HepG2 (cell line): ENCODE measurements around the gene FAM193A. TPM values are rescaled to one million over a fixed set of nuclear protein-coding genes. Genes with fewer than 3 reads are reported as not detected.
A peak's percentile ranks its signal among the peaks of the same experiment; 100 is the strongest.

Experiments
- ARID2 ChIP-seq: sonication (generic); formaldehyde crosslinking; IDR thresholded peaks from 2 replicates; pipeline ENCODE4 v1.8.1; 2022; ENCODE audit warnings: mild to moderate bottlenecking, missing genetic modification reagents, borderline replicate concordance
- CAMTA2 ChIP-seq: sonication (generic); formaldehyde crosslinking; IDR thresholded peaks from 2 replicates; pipeline ENCODE4 v1.4.0; 2020; ENCODE audit warnings: mild to moderate bottlenecking, missing genetic modification reagents, borderline replicate concordance
- DPF2 ChIP-seq: sonication (generic); formaldehyde crosslinking; IDR thresholded peaks from 2 replicates; pipeline ENCODE4 v1.4.0; 2020; ENCODE audit warnings: mild to moderate bottlenecking, low read depth, missing genetic modification reagents, borderline replicate concordance
- EP300 ChIP-seq, 3 experiments: sonication (generic) in 1 of 3; formaldehyde crosslinking in 1 of 3; IDR thresholded peaks; 2 replicates each; pipeline versions ENCODE4 v1.5.1 to v1.6.1; 2011 to 2020; ENCODE audit warnings: low read depth in 2 of 3, low read length in 2 of 3, borderline replicate concordance in 1 of 3, improper control_type of control experiment in 1 of 3, mild to moderate bottlenecking in 1 of 3, missing genetic modification reagents in 1 of 3, moderate library complexity in 1 of 3
- IKZF1 ChIP-seq: fragments of 450-650 bp; IDR thresholded peaks from 2 replicates; pipeline ENCODE4 v1.7.1; 2016
- JUNB ChIP-seq: sonication (generic); formaldehyde crosslinking; IDR thresholded peaks from 2 replicates; pipeline ENCODE4 v1.8.0; 2022; ENCODE audit warnings: missing genetic modification reagents, mild to moderate bottlenecking, borderline replicate concordance
- KDM5A ChIP-seq: fragments of 200-600 bp; sonication (generic); IDR thresholded peaks from 2 replicates; pipeline ENCODE4 v1.7.0; 2018; ENCODE audit warnings: antibody characterized with exemption, mild to moderate bottlenecking, low read length, borderline replicate concordance
- MAF1 ChIP-seq: sonication (generic); formaldehyde crosslinking; IDR thresholded peaks from 2 replicates; pipeline ENCODE4 v1.5.0; 2020; ENCODE audit warnings: missing genetic modification reagents, borderline replicate concordance
- SAP130 ChIP-seq: IDR thresholded peaks from 2 replicates; pipeline ENCODE4 v1.6.1; 2016; ENCODE audit warnings: low read depth
- SIN3A ChIP-seq: IDR thresholded peaks from 2 replicates; pipeline ENCODE4 v1.6.1; 2011; ENCODE audit warnings: low read depth, mild to moderate bottlenecking, control low read depth, low read length, borderline replicate concordance
- TBX2 ChIP-seq: sonication (generic); formaldehyde crosslinking; IDR thresholded peaks from 2 replicates; pipeline ENCODE4 v1.5.0; 2020; ENCODE audit warnings: missing genetic modification reagents, mild to moderate bottlenecking, borderline replicate concordance
- ZBTB7B ChIP-seq: sonication (generic); formaldehyde crosslinking; IDR thresholded peaks from 2 replicates; pipeline ENCODE4 v1.4.0; 2020; ENCODE audit warnings: missing genetic modification reagents
- ZNF30 ChIP-seq: sonication (generic); formaldehyde crosslinking; IDR thresholded peaks from 2 replicates; pipeline ENCODE4 v1.5.0; 2020; ENCODE audit warnings: mild to moderate bottlenecking, missing genetic modification reagents
- ZSCAN9 ChIP-seq: IDR thresholded peaks from 2 replicates; pipeline ENCODE4 v1.6.1; 2016; ENCODE audit warnings: borderline replicate concordance
- polyA plus RNA-seq, 8 experiments: library from polyadenylated mRNA; depleted of rRNA in 3 of 8; stranded (reverse) in 7 of 8; unstranded in 1 of 8; fragments of >200 nt; fragmentation: Illumina TruSeq in 4 of 8; extraction: Trizol in 4 of 8; gene quantifications; 2 replicates each; pipeline versions ENCODE4 v1.2.1 to v1.2.3, GENCODE V29; 2011 to 2016; ENCODE audit warnings: low read depth in 4 of 8, missing spikeins in 1 of 8, mixed read lengths in 1 of 8; ENCODE audit not compliant: insufficient read depth in 1 of 8
- total RNA-seq, 5 experiments: library from RNA; depleted of rRNA; stranded (reverse); fragments of >200 nt; fragmentation: Illumina TruSeq; extraction: Trizol; gene quantifications; 2 replicates each; pipeline ENCODE4 v1.2.3, GENCODE V29; 2016; ENCODE audit warnings: low read depth in 1 of 5
- TF ChIP-seq, protein P1 (sequence below): sonication (generic); formaldehyde crosslinking; IDR thresholded peaks from 2 replicates; pipeline ENCODE4 v1.5.1; 2020; ENCODE audit warnings: mild to moderate bottlenecking, missing genetic modification reagents, borderline replicate concordance
- TF ChIP-seq, protein P2 (sequence below): sonication (generic); formaldehyde crosslinking; IDR thresholded peaks from 2 replicates; pipeline ENCODE4 v1.8.0; 2022; ENCODE audit warnings: missing genetic modification reagents, mild to moderate bottlenecking, moderate library complexity, borderline replicate concordance
- TF ChIP-seq, protein P3 (sequence below): sonication (generic); formaldehyde crosslinking; IDR thresholded peaks from 2 replicates; pipeline ENCODE4 v1.4.0; 2020; ENCODE audit warnings: missing genetic modification reagents

The FAM193A gene
- total and polyA plus RNA-seq, 2 of the 13 experiments (the other 11 are each of a cell fraction or from before 2014, with no cell fraction given), result 5.7 to 8.7 TPM

GRCh38 chr4:2761035-2761923 is 224.8 kb downstream of the FAM193A start (continued):
- peak; percentile 24 for TF ChIP-seq TBX2 (CRISPR knock-in tag)
- peak; percentile 85 for TF ChIP-seq ZBTB7B
- TF ChIP-seq MAF1 (CRISPR knock-in tag), result 0 out of 2 replicates have a peak, but pooled peaks have one; percentile 26
- TF ChIP-seq EP300 (IDR thresholded peaks at IDR 0.05; ENCODE audit: low read depth in 2 of 2, low read length in 2 of 2), result peak in 1 of 2 experiments; percentile 36; a peak in 1 of 4 replicates
- TF ChIP-seq EP300 (CRISPR knock-in tag; IDR thresholded peaks at IDR 0.05; ENCODE audit: borderline replicate concordance), result no peak; the same call in 1 of the 2 replicates
- TF ChIP-seq DPF2 (CRISPR knock-in tag), result peak; percentile 73; the same call in 1 of the 2 replicates
- no peak for TF ChIP-seq ZNF30 (CRISPR knock-in tag)
- no peak for TF ChIP-seq ARID2 (CRISPR knock-in tag)
- no peak for TF ChIP-seq IKZF1
- TF ChIP-seq ZSCAN9 (CRISPR knock-in tag), result no peak
- TF ChIP-seq SIN3A, result peak; percentile 53; the same call in 1 of the 2 replicates
- TF ChIP-seq, protein P1, sequence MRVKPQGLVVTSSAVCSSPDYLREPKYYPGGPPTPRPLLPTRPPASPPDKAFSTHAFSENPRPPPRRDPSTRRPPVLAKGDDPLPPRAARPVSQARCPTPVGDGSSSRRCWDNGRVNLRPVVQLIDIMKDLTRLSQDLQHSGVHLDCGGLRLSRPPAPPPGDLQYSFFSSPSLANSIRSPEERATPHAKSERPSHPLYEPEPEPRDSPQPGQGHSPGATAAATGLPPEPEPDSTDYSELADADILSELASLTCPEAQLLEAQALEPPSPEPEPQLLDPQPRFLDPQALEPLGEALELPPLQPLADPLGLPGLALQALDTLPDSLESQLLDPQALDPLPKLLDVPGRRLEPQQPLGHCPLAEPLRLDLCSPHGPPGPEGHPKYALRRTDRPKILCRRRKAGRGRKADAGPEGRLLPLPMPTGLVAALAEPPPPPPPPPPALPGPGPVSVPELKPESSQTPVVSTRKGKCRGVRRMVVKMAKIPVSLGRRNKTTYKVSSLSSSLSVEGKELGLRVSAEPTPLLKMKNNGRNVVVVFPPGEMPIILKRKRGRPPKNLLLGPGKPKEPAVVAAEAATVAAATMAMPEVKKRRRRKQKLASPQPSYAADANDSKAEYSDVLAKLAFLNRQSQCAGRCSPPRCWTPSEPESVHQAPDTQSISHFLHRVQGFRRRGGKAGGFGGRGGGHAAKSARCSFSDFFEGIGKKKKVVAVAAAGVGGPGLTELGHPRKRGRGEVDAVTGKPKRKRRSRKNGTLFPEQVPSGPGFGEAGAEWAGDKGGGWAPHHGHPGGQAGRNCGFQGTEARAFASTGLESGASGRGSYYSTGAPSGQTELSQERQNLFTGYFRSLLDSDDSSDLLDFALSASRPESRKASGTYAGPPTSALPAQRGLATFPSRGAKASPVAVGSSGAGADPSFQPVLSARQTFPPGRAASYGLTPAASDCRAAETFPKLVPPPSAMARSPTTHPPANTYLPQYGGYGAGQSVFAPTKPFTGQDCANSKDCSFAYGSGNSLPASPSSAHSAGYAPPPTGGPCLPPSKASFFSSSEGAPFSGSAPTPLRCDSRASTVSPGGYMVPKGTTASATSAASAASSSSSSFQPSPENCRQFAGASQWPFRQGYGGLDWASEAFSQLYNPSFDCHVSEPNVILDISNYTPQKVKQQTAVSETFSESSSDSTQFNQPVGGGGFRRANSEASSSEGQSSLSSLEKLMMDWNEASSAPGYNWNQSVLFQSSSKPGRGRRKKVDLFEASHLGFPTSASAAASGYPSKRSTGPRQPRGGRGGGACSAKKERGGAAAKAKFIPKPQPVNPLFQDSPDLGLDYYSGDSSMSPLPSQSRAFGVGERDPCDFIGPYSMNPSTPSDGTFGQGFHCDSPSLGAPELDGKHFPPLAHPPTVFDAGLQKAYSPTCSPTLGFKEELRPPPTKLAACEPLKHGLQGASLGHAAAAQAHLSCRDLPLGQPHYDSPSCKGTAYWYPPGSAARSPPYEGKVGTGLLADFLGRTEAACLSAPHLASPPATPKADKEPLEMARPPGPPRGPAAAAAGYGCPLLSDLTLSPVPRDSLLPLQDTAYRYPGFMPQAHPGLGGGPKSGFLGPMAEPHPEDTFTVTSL (CRISPR knock-in tag), result 0 out of 2 replicates have a peak, but pooled peaks have one; percentile 15
- TF ChIP-seq, protein P2, sequence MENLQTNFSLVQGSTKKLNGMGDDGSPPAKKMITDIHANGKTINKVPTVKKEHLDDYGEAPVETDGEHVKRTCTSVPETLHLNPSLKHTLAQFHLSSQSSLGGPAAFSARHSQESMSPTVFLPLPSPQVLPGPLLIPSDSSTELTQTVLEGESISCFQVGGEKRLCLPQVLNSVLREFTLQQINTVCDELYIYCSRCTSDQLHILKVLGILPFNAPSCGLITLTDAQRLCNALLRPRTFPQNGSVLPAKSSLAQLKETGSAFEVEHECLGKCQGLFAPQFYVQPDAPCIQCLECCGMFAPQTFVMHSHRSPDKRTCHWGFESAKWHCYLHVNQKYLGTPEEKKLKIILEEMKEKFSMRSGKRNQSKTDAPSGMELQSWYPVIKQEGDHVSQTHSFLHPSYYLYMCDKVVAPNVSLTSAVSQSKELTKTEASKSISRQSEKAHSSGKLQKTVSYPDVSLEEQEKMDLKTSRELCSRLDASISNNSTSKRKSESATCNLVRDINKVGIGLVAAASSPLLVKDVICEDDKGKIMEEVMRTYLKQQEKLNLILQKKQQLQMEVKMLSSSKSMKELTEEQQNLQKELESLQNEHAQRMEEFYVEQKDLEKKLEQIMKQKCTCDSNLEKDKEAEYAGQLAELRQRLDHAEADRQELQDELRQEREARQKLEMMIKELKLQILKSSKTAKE, result no peak
- peak; percentile 85 for TF ChIP-seq SAP130
- 0 out of 2 replicates have a peak, but pooled peaks have one; percentile 42 for TF ChIP-seq CAMTA2 (CRISPR knock-in tag)
- no peak for TF ChIP-seq KDM5A
- no peak for TF ChIP-seq JUNB
- TF ChIP-seq, protein P3, sequence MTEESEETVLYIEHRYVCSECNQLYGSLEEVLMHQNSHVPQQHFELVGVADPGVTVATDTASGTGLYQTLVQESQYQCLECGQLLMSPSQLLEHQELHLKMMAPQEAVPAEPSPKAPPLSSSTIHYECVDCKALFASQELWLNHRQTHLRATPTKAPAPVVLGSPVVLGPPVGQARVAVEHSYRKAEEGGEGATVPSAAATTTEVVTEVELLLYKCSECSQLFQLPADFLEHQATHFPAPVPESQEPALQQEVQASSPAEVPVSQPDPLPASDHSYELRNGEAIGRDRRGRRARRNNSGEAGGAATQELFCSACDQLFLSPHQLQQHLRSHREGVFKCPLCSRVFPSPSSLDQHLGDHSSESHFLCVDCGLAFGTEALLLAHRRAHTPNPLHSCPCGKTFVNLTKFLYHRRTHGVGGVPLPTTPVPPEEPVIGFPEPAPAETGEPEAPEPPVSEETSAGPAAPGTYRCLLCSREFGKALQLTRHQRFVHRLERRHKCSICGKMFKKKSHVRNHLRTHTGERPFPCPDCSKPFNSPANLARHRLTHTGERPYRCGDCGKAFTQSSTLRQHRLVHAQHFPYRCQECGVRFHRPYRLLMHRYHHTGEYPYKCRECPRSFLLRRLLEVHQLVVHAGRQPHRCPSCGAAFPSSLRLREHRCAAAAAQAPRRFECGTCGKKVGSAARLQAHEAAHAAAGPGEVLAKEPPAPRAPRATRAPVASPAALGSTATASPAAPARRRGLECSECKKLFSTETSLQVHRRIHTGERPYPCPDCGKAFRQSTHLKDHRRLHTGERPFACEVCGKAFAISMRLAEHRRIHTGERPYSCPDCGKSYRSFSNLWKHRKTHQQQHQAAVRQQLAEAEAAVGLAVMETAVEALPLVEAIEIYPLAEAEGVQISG (CRISPR knock-in tag), result peak; percentile 45; the same call in 1 of the 2 replicates
